ENCODE data around the gene KIAA0586.

DNA sequence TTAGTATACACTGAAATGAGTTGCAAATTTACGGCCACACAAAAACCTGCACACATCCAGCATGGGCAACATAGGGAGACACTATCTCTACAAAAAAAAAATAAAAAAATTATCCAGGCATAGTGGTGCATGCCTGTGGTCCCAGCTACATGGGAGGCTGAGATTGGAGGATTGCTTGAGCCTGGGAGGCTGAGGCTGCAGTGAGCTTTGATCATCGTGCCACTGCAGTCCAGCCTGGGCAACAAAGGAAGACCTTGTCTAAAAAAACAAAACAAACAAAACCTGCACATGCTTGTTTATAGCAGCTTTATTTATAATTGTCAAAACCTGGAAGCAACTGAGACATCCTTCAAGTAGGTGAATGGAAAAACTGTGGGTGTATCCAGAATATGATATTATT is 36.7 kb upstream of the KIAA0586 start:
- TF ChIP-seq EZH2 (IDR thresholded peaks at IDR 0.05) (no peak), POLR2AphosphoS5 (IDR thresholded peaks at IDR 0.05; ENCODE audit: borderline replicate concordance, low read depth, low read length) (no peak)

Measured in SK-N-MC (cell line).